Measurements from ENCODE around the gene LYRM4.

LYRM4 gene

GRCh38 chr6:5206920-5207561, 53.7 kb downstream of the LYRM4 start:
- no peak for DNase-seq (ENCODE audit: low read depth in 3 of 3, low spot score in 1 of 3)

GRCh38 chr6:5205877-5206850, 54.6 kb downstream of the LYRM4 start:
- DNase-seq (ENCODE audit: low read depth in 3 of 3, low spot score in 1 of 3): no peak

- DNase-seq (ENCODE audit: low read depth in 3 of 3, low spot score in 1 of 3): no peak
Measured at GRCh38 chr6:5205035-5205507, 55.7 kb downstream of the LYRM4 start.

GRCh38 chr6:5204376-5204775, 56.4 kb downstream of the LYRM4 start:
- DNase-seq (ENCODE audit: low read depth in 3 of 3, low spot score in 1 of 3): no peak

GRCh38 chr6:5203546-5203945, 57.2 kb downstream of the LYRM4 start:
- DNase-seq (ENCODE audit: low read depth in 3 of 3, low spot score in 1 of 3): no peak

GRCh38 chr6:5202941-5203340, 57.8 kb downstream of the LYRM4 start:
- DNase-seq (ENCODE audit: low read depth in 3 of 3, low spot score in 1 of 3): no peak

- DNase-seq (ENCODE audit: low read depth in 3 of 3, low spot score in 1 of 3): no peak
Measured at GRCh38 chr6:5202206-5202605, 58.5 kb downstream of the LYRM4 start.

- no peak for DNase-seq (ENCODE audit: low read depth in 3 of 3, low spot score in 1 of 3)
Measured at GRCh38 chr6:5201271-5201670, 59.5 kb downstream of the LYRM4 start.

- DNase-seq (ENCODE audit: low read depth in 3 of 3, low spot score in 1 of 3): no peak
Measured at GRCh38 chr6:5199702-5200101, 61.0 kb downstream of the LYRM4 start.

- DNase-seq (ENCODE audit: low read depth in 3 of 3, low spot score in 1 of 3): no peak
Measured at GRCh38 chr6:5199283-5199682, 61.5 kb downstream of the LYRM4 start.

- no peak for DNase-seq (ENCODE audit: low read depth in 3 of 3, low spot score in 1 of 3)
Measured at GRCh38 chr6:5197084-5197483, 63.7 kb downstream of the LYRM4 start.

- no peak for DNase-seq (ENCODE audit: low read depth in 3 of 3, low spot score in 1 of 3)
Measured at GRCh38 chr6:5192135-5192794, 68.5 kb downstream of the LYRM4 start.

GRCh38 chr6:5191722-5192121, 69.0 kb downstream of the LYRM4 start:
- no peak for DNase-seq (ENCODE audit: low read depth in 3 of 3, low spot score in 1 of 3)

- DNase-seq (ENCODE audit: low read depth in 3 of 3, low spot score in 1 of 3): no peak
Measured at GRCh38 chr6:5191222-5191621, 69.5 kb downstream of the LYRM4 start.

- no peak for DNase-seq (ENCODE audit: low read depth in 3 of 3, low spot score in 1 of 3)
Measured at GRCh38 chr6:5190507-5190906, 70.2 kb downstream of the LYRM4 start.

- DNase-seq (ENCODE audit: low read depth in 3 of 3, low spot score in 1 of 3): no peak
Measured at GRCh38 chr6:5188646-5189045, 72.1 kb downstream of the LYRM4 start.

GRCh38 chr6:5184878-5185277, 75.9 kb downstream of the LYRM4 start:
- no peak for DNase-seq (ENCODE audit: low read depth in 3 of 3, low spot score in 1 of 3)

- no peak for DNase-seq (ENCODE audit: low read depth in 3 of 3, low spot score in 1 of 3)
Measured at GRCh38 chr6:5184218-5184617, 76.5 kb downstream of the LYRM4 start.

GRCh38 chr6:5181510-5182317, 79.0 kb downstream of the LYRM4 start:
- DNase-seq (ENCODE audit: low read depth in 3 of 3, low spot score in 1 of 3): no peak

GRCh38 chr6:5180636-5181035, 80.1 kb downstream of the LYRM4 start:
- DNase-seq (ENCODE audit: low read depth in 3 of 3, low spot score in 1 of 3): no peak

GRCh38 chr6:5179917-5180316, 80.8 kb downstream of the LYRM4 start:
- no peak for DNase-seq (ENCODE audit: low read depth in 3 of 3, low spot score in 1 of 3)
